Stomach (tissue), 4 donors: ENCODE data around the gene SUSD2.

Source experiments
- CTCF ChIP-seq, 7 experiments: fragments of 450-650 bp in 4 of 7; fragments of 200-600 bp in 3 of 7; sonication (generic) in 3 of 7; IDR thresholded peaks; one replicate each; pipeline ENCODE4 v1.5.1; 2016 to 2019; ENCODE audit warnings: antibody characterized with exemption in 7 of 7, control low read depth in 2 of 7, mild to moderate bottlenecking in 1 of 7
- EP300 ChIP-seq: sonication (generic); formaldehyde crosslinking; IDR thresholded peaks from one replicate; pipeline ENCODE4 v1.6.1; 2017; ENCODE audit warnings: antibody characterized with exemption
- POLR2A ChIP-seq, 4 donors: fragments of 450-650 bp; IDR thresholded peaks; one replicate each; pipeline ENCODE4 v1.6.1; 2016; ENCODE audit warnings: antibody characterized with exemption in 4 of 4, control low read depth in 2 of 4, mild to moderate bottlenecking in 1 of 4, moderate library complexity in 1 of 4
- POLR2AphosphoS5 ChIP-seq, 3 donors: sonication (generic); formaldehyde crosslinking; IDR thresholded peaks; one replicate each; pipeline ENCODE4 v1.6.1; 2016; ENCODE audit warnings: antibody characterized with exemption in 3 of 3

- TF ChIP-seq POLR2A (IDR thresholded peaks at IDR 0.05) (no peak), EP300 (no peak), CTCF (IDR thresholded peaks at IDR 0.05) (no peak), POLR2AphosphoS5 (IDR thresholded peaks at IDR 0.05) (no peak)
Measured at GRCh38 chr22:24216541-24217209, 35.4 kb downstream of the SUSD2 start.
